Panc1 (cell line): ENCODE results near the gene NKD1. TPM values are rescaled to one million over a fixed set of nuclear protein-coding genes. Genes with fewer than 3 reads are reported as not detected.

Experiments
- ATAC-seq: fragments of 200-7000 bp; cut with Tn5 transposase; 2 replicates; pipeline ENCODE4 v1.9.1; 2020; ENCODE audit warnings: mild to moderate bottlenecking, moderate library complexity
- BruUV-seq: library from RNA; stranded (reverse); fragments of 400-500 nt; replicated peaks from 2 replicates; lab custom pipeline; 2021; lab: Mats Ljungman, UMichigan
- CTCF ChIA-PET: fragments of 300-600 bp; sonication (Branson Sonifier 250); formaldehyde crosslinking; loops from one replicate; lab custom pipeline; 2022; ENCODE audit warnings: antibody characterized with exemption; lab: Charles Lee
- POLR2A ChIA-PET: fragments of 300-600 bp; sonication (Branson Sonifier 250); formaldehyde crosslinking; loops from one replicate; lab custom pipeline; 2022; ENCODE audit warnings: antibody characterized with exemption; lab: Charles Lee
- DNase-seq: peaks from one replicate; pipeline ENCODE4 v3.0.0-alpha.2; 2010; ENCODE audit warnings: low read depth, low spot score
- H3K27ac ChIP-seq: 2 replicates; pipeline ENCODE4 v1.5.1; 2011; ENCODE audit warnings: mild to moderate bottlenecking, low read length, inconsistent platforms
- H3K27me3 ChIP-seq: fragments of 200-500 bp; sonication (Bioruptor generic); 2 replicates; pipeline ENCODE4 v1.6.0; 2014; ENCODE audit warnings: low read length, inconsistent platforms; ENCODE audit not compliant: control insufficient read depth, insufficient read depth
- H3K36me3 ChIP-seq: fragments of 200-500 bp; sonication (Bioruptor generic); 2 replicates; pipeline ENCODE4 v1.5.1; 2014; ENCODE audit warnings: inconsistent platforms, mild to moderate bottlenecking, low read length, moderate library complexity; ENCODE audit not compliant: control insufficient read depth, insufficient read depth
- H3K4me1 ChIP-seq: 2 replicates; pipeline ENCODE4 v1.5.1; 2011; ENCODE audit warnings: inconsistent platforms, mild to moderate bottlenecking, low read length, moderate library complexity; ENCODE audit not compliant: control insufficient read depth, insufficient read depth
- H3K4me3 ChIP-seq, 2 experiments: 2 replicates each; pipeline ENCODE4 v1.5.1; 2011 to 2012; ENCODE audit warnings: low read depth in 2 of 2, low read length in 2 of 2, mild to moderate bottlenecking in 2 of 2, inconsistent platforms in 1 of 2, moderate library complexity in 1 of 2
- H3K9me3 ChIP-seq: fragments of 200-500 bp; sonication (Bioruptor generic); 2 replicates; pipeline ENCODE4 v1.5.1; 2014; ENCODE audit warnings: low read depth, mild to moderate bottlenecking, inconsistent platforms, low read length, moderate library complexity; ENCODE audit not compliant: control insufficient read depth, insufficient read depth
- POLR2AphosphoS5 ChIP-seq: IDR thresholded peaks from 2 replicates; pipeline ENCODE4 v1.6.1; 2012; ENCODE audit warnings: mild to moderate bottlenecking, low read depth, low read length, moderate library complexity
- SIN3A ChIP-seq: IDR thresholded peaks from 2 replicates; pipeline ENCODE4 v1.6.1; 2012; ENCODE audit warnings: low read depth, mild to moderate bottlenecking, low read length, moderate library complexity, borderline replicate concordance; ENCODE audit not compliant: insufficient read depth
- TCF7L2 ChIP-seq: IDR thresholded peaks from 2 replicates; pipeline ENCODE4 v1.6.1; 2011; ENCODE audit warnings: mild to moderate bottlenecking, low read depth, low read length, inconsistent platforms
- in situ Hi-C: cut with HindIII; loops from 2 replicates; pipeline ENCODE4 v1.10.0; 2016; ENCODE audit warnings: low sequenced_read_pairs, low pct_unique_long_range_greater_than_20kb
- intact Hi-C: fragments of 100-400 bp; cut with micrococcal nuclease; formaldehyde crosslinking; loops from one replicate; pipeline ENCODE4 v1.10.0; 2022; ENCODE audit not compliant: unreplicated experiment
- total RNA-seq: library from RNA; stranded (reverse); gene quantifications from one replicate; pipeline ENCODE4 v1.2.1, GENCODE V29; 2021; ENCODE audit not compliant: unreplicated experiment
- TF ChIP-seq, protein P1 (sequence below), 2 experiments: IDR thresholded peaks; 2 replicates each; pipeline ENCODE4 v1.6.1; 2011 to 2012; ENCODE audit warnings: low read depth in 2 of 2, control low read depth in 1 of 2, low read length in 1 of 2, mild to moderate bottlenecking in 1 of 2, moderate library complexity in 1 of 2; ENCODE audit not compliant: insufficient read depth in 1 of 2
- TF ChIP-seq, protein P2 (sequence below): fragments of 450-650 bp; IDR thresholded peaks from 2 replicates; pipeline ENCODE4 v1.5.1; 2017; ENCODE audit warnings: mild to moderate bottlenecking

Gene NKD1
- total RNA-seq, 1 experiment from 2014 or later, result 0.18 TPM

DNA sequence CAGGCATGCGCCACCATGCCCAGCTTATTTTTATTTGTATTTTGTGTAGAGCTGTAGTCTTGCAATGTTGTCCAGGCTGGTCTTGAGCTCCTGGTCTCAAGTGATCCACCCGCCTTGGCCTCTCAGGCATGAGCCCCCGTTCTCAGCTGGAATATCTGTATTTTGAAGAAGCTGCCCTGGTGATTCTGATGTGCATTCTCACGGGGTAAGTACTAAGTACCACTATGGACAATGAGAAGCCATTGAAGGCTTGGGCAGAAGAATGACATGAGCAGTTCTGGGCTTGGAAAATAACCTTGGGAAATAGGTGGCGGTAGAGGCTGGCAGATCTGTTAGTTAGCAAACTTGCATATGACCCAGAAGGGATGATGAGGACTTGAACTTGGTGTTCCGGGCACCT, 15.6 kb upstream of the NKD1 start:
- Histone ChIP-seq H3K27ac (no peak overlapping the region), H3K9me3 (no peaks in the 10 kb centered on the region), H3K4me3 (no peak overlapping the region), H3K27me3 (no peaks in the 10 kb centered on the region; the same call in 1 of the 2 replicates), H3K4me1 (no peaks in the 10 kb centered on the region), H3K36me3 (no peaks in the 10 kb centered on the region)
- ChIA-PET POLR2A (no interaction called here), CTCF (no interaction called here)
- intact Hi-C loops, result no loop called here
- in situ Hi-C loops, result no loop called here
- no TSS peak for BruUV-seq
- DNase-seq (no peak), ATAC-seq (no peak)
- TF ChIP-seq, protein P1, sequence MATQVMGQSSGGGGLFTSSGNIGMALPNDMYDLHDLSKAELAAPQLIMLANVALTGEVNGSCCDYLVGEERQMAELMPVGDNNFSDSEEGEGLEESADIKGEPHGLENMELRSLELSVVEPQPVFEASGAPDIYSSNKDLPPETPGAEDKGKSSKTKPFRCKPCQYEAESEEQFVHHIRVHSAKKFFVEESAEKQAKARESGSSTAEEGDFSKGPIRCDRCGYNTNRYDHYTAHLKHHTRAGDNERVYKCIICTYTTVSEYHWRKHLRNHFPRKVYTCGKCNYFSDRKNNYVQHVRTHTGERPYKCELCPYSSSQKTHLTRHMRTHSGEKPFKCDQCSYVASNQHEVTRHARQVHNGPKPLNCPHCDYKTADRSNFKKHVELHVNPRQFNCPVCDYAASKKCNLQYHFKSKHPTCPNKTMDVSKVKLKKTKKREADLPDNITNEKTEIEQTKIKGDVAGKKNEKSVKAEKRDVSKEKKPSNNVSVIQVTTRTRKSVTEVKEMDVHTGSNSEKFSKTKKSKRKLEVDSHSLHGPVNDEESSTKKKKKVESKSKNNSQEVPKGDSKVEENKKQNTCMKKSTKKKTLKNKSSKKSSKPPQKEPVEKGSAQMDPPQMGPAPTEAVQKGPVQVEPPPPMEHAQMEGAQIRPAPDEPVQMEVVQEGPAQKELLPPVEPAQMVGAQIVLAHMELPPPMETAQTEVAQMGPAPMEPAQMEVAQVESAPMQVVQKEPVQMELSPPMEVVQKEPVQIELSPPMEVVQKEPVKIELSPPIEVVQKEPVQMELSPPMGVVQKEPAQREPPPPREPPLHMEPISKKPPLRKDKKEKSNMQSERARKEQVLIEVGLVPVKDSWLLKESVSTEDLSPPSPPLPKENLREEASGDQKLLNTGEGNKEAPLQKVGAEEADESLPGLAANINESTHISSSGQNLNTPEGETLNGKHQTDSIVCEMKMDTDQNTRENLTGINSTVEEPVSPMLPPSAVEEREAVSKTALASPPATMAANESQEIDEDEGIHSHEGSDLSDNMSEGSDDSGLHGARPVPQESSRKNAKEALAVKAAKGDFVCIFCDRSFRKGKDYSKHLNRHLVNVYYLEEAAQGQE (IDR thresholded peaks at IDR 0.05; ENCODE audit: insufficient read depth in 1 of 2, low read depth in 2 of 2, low read length in 1 of 2), result no peak
- TF ChIP-seq, protein P2, sequence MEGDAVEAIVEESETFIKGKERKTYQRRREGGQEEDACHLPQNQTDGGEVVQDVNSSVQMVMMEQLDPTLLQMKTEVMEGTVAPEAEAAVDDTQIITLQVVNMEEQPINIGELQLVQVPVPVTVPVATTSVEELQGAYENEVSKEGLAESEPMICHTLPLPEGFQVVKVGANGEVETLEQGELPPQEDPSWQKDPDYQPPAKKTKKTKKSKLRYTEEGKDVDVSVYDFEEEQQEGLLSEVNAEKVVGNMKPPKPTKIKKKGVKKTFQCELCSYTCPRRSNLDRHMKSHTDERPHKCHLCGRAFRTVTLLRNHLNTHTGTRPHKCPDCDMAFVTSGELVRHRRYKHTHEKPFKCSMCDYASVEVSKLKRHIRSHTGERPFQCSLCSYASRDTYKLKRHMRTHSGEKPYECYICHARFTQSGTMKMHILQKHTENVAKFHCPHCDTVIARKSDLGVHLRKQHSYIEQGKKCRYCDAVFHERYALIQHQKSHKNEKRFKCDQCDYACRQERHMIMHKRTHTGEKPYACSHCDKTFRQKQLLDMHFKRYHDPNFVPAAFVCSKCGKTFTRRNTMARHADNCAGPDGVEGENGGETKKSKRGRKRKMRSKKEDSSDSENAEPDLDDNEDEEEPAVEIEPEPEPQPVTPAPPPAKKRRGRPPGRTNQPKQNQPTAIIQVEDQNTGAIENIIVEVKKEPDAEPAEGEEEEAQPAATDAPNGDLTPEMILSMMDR, result no peak
- TF ChIP-seq SIN3A (no peak), TCF7L2 (no peak), POLR2AphosphoS5 (no peak)

DNA sequence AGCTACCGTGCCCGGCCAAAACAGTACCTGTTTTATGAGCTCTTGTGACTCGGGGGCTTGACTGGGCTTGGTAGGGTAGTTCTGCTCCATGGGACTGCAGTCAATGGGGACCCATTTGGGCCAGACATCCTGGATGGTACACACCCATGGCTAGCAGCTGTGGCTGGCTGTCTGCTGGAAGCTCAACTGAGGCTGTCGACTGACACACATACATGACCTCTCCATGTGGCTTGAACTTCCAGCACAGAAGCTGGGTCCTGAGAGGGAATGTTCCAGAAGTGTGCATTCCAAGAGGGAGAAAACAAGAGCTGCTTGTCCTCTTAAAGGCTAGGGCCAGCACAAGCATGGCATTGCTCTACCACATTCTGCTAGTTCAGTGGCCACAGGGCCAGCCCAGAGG, 14.9 kb upstream of the NKD1 start:
- no TSS peak for BruUV-seq
- no peak overlapping the region for H3K4me3 ChIP-seq
- H3K27me3 ChIP-seq, result no peaks in the 10 kb centered on the region; the same call in 1 of the 2 replicates
- no peak for TF ChIP-seq TCF7L2
- TF ChIP-seq SIN3A, result no peak
- POLR2A ChIA-PET, result no interaction called here
- no peaks in the 10 kb centered on the region for H3K4me1 ChIP-seq
- no peaks in the 10 kb centered on the region for H3K9me3 ChIP-seq
- DNase-seq (no peak), ATAC-seq (no peak)
- H3K27ac ChIP-seq, result no peak overlapping the region
- intact Hi-C loops, result no loop called here
- CTCF ChIA-PET, result no interaction called here
- in situ Hi-C loops, result no loop called here
- H3K36me3 ChIP-seq, result no peaks in the 10 kb centered on the region

DNA sequence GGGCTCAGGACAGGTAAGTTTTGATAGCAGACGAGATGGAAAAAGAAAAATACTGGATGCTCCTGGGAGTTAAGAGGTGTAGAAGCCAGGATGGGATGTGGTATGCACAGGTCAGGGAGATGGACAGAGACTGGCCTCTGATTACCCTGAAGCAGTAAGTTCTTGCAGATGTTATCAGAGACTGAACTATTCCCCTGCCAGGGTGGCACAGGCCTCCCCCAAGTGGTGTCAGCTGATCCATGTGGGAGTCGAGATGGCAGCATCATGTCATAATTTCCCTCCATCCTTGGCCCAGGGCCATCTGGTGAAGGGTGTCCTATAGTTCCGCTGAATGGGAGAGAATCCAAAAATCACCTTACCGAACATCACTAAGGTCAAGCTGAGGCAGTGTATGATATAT, 14.1 kb upstream of the NKD1 start:
- CTCF ChIA-PET, result no interaction called here
- no peaks in the 10 kb centered on the region for H3K36me3 ChIP-seq
- POLR2A ChIA-PET, result no interaction called here
- ATAC-seq (no peak), DNase-seq (no peak)
- no peaks in the 10 kb centered on the region for H3K9me3 ChIP-seq
- H3K27me3 ChIP-seq, result no peaks in the 10 kb centered on the region; the same call in 1 of the 2 replicates
- BruUV-seq, result no TSS peak
- in situ Hi-C loops (no loop called here), intact Hi-C loops (no loop called here)
- H3K27ac ChIP-seq, result no peak overlapping the region
- no peaks in the 10 kb centered on the region for H3K4me1 ChIP-seq
- no peak overlapping the region for H3K4me3 ChIP-seq
- TF ChIP-seq TCF7L2, result no peak
- TF ChIP-seq, protein P1 (IDR thresholded peaks at IDR 0.05; ENCODE audit: insufficient read depth in 1 of 2, low read depth in 2 of 2, low read length in 1 of 2), result no peak
- TF ChIP-seq, protein P2, result no peak
- no peak for TF ChIP-seq POLR2AphosphoS5
- TF ChIP-seq SIN3A, result no peak
